ENCODE measurements around the gene PLA2G3.

The PLA2G3 gene

GRCh38 chr22:31127181-31127772, 13.0 kb downstream of the PLA2G3 start:
- H3K27ac ChIP-seq (ENCODE audit: low read length): no peak overlapping the region
- no peak overlapping the region for H3K9ac ChIP-seq (ENCODE audit: low read depth, low read length)
- TF ChIP-seq CTCF (IDR thresholded peaks at IDR 0.05; ENCODE audit: borderline replicate concordance, extremely low read depth, low read length, poor library complexity, severe bottlenecking): no peak
- no peak for TF ChIP-seq EZH2 (IDR thresholded peaks at IDR 0.05; ENCODE audit: borderline replicate concordance, low read depth, low read length, severe bottlenecking)
- H3K4me3 ChIP-seq (ENCODE audit: low read depth in 1 of 2, low read length in 2 of 2): no peak overlapping the region
- no peaks in the 10 kb centered on the region for H3K79me2 ChIP-seq (ENCODE audit: insufficient read depth, low read length)
- no peaks in the 10 kb centered on the region for H4K20me1 ChIP-seq (ENCODE audit: insufficient read depth, low read length)
- H3K9me3 ChIP-seq (ENCODE audit: insufficient read depth, low read length, severe bottlenecking): no peaks in the 10 kb centered on the region
- no peak overlapping the region for H3K4me2 ChIP-seq (ENCODE audit: insufficient read depth, low read length)
- DNase-seq (no peak), ATAC-seq (ENCODE audit: insufficient read depth, low read depth) (no peak)
- no peaks in the 10 kb centered on the region for H3K4me1 ChIP-seq (ENCODE audit: insufficient read depth, low read length)
- H3K36me3 ChIP-seq (ENCODE audit: insufficient read depth, low read length): no peaks in the 10 kb centered on the region
- no peak overlapping the region for H2AFZ ChIP-seq (ENCODE audit: low read depth, low read length)
- no peaks in the 10 kb centered on the region for H3K27me3 ChIP-seq (ENCODE audit: insufficient read depth, low read length, poor library complexity)

GRCh38 chr22:31126869-31127175, 13.5 kb downstream of the PLA2G3 start:
- Histone ChIP-seq H3K79me2 (ENCODE audit: insufficient read depth, low read length) (no peaks in the 10 kb centered on the region), H3K4me2 (ENCODE audit: insufficient read depth, low read length) (no peak overlapping the region), H3K4me3 (ENCODE audit: low read depth in 1 of 2, low read length in 2 of 2) (no peak overlapping the region), H3K4me1 (ENCODE audit: insufficient read depth, low read length) (no peaks in the 10 kb centered on the region), H3K27me3 (ENCODE audit: insufficient read depth, low read length, poor library complexity) (no peaks in the 10 kb centered on the region), H4K20me1 (ENCODE audit: insufficient read depth, low read length) (no peaks in the 10 kb centered on the region), H3K9ac (ENCODE audit: low read depth, low read length) (no peak overlapping the region), H2AFZ (ENCODE audit: low read depth, low read length) (no peak overlapping the region), H3K27ac (ENCODE audit: low read length) (no peak overlapping the region), H3K9me3 (ENCODE audit: insufficient read depth, low read length, severe bottlenecking) (no peaks in the 10 kb centered on the region), H3K36me3 (ENCODE audit: insufficient read depth, low read length) (no peaks in the 10 kb centered on the region)
- ATAC-seq (ENCODE audit: insufficient read depth, low read depth) (no peak), DNase-seq (no peak)
- TF ChIP-seq CTCF (IDR thresholded peaks at IDR 0.05; ENCODE audit: borderline replicate concordance, extremely low read depth, low read length, poor library complexity, severe bottlenecking): no peak
- TF ChIP-seq EZH2 (IDR thresholded peaks at IDR 0.05; ENCODE audit: borderline replicate concordance, low read depth, low read length, severe bottlenecking): no peak

GRCh38 chr22:31126128-31126868, 14.0 kb downstream of the PLA2G3 start:
- Histone ChIP-seq H3K4me1 (ENCODE audit: insufficient read depth, low read length) (no peaks in the 10 kb centered on the region), H3K27ac (ENCODE audit: low read length) (no peak overlapping the region), H3K9me3 (ENCODE audit: insufficient read depth, low read length, severe bottlenecking) (no peaks in the 10 kb centered on the region), H3K36me3 (ENCODE audit: insufficient read depth, low read length) (no peaks in the 10 kb centered on the region), H3K4me3 (ENCODE audit: low read depth in 1 of 2, low read length in 2 of 2) (no peak overlapping the region), H3K4me2 (ENCODE audit: insufficient read depth, low read length) (no peak overlapping the region), H4K20me1 (ENCODE audit: insufficient read depth, low read length) (no peaks in the 10 kb centered on the region), H3K79me2 (ENCODE audit: insufficient read depth, low read length) (no peaks in the 10 kb centered on the region), H2AFZ (ENCODE audit: low read depth, low read length) (no peak overlapping the region), H3K27me3 (ENCODE audit: insufficient read depth, low read length, poor library complexity) (no peaks in the 10 kb centered on the region), H3K9ac (ENCODE audit: low read depth, low read length) (no peak overlapping the region)
- peak; percentile 47 for ATAC-seq (ENCODE audit: insufficient read depth, low read depth)
- DNase-seq: peak; percentile 13
- no peak for TF ChIP-seq EZH2 (IDR thresholded peaks at IDR 0.05; ENCODE audit: borderline replicate concordance, low read depth, low read length, severe bottlenecking)
- TF ChIP-seq CTCF (IDR thresholded peaks at IDR 0.05; ENCODE audit: borderline replicate concordance, extremely low read depth, low read length, poor library complexity, severe bottlenecking): no peak

Data from DND-41 (cell line).